Measurements from ENCODE around the gene AXIN2.

AXIN2 gene

GRCh38 chr17:65529761-65530522 lies 31.5 kb downstream of the AXIN2 start:
- H3K27me3 ChIP-seq (ENCODE audit: insufficient read depth, low read length, poor library complexity), result no peaks in the 10 kb centered on the region
- peak; percentile 30 for DNase-seq
- H3K27ac ChIP-seq (ENCODE audit: low read length), result no peak overlapping the region
- peaks cover 18% of the 10 kb centered on the region for H3K4me1 ChIP-seq (ENCODE audit: insufficient read depth, low read length)
- no peaks in the 10 kb centered on the region for H3K79me2 ChIP-seq (ENCODE audit: insufficient read depth, low read length)
- H3K4me2 ChIP-seq (ENCODE audit: insufficient read depth, low read length), result no peak overlapping the region
- no peaks in the 10 kb centered on the region for H3K9me3 ChIP-seq (ENCODE audit: insufficient read depth, low read length, severe bottlenecking)
- TF ChIP-seq CTCF (IDR thresholded peaks at IDR 0.05; ENCODE audit: borderline replicate concordance, extremely low read depth, low read length, poor library complexity, severe bottlenecking), result no peak
- TF ChIP-seq EZH2 (IDR thresholded peaks at IDR 0.05; ENCODE audit: borderline replicate concordance, low read depth, low read length, severe bottlenecking), result no peak
- H3K4me3 ChIP-seq (ENCODE audit: low read depth in 1 of 2, low read length in 2 of 2), result no peak overlapping the region
- H3K36me3 ChIP-seq (ENCODE audit: insufficient read depth, low read length), result peaks cover 8% of the 10 kb centered on the region; the same call in 1 of the 2 replicates
- H2AFZ ChIP-seq (ENCODE audit: low read depth, low read length), result no peak overlapping the region
- peaks cover 19% of the 10 kb centered on the region for H4K20me1 ChIP-seq (ENCODE audit: insufficient read depth, low read length)
- no peak overlapping the region for H3K9ac ChIP-seq (ENCODE audit: low read depth, low read length)
- ATAC-seq (ENCODE audit: insufficient read depth, low read depth), result no peak

GRCh38 chr17:65529040-65529633 lies 32.3 kb downstream of the AXIN2 start:
- H4K20me1 ChIP-seq (ENCODE audit: insufficient read depth, low read length), result peaks cover 19% of the 10 kb centered on the region
- TF ChIP-seq CTCF (IDR thresholded peaks at IDR 0.05; ENCODE audit: borderline replicate concordance, extremely low read depth, low read length, poor library complexity, severe bottlenecking) (no peak), EZH2 (IDR thresholded peaks at IDR 0.05; ENCODE audit: borderline replicate concordance, low read depth, low read length, severe bottlenecking) (no peak)
- H3K4me3 ChIP-seq (ENCODE audit: low read depth in 1 of 2, low read length in 2 of 2), result no peak overlapping the region
- no peak for ATAC-seq (ENCODE audit: insufficient read depth, low read depth)
- no peak overlapping the region for H3K4me2 ChIP-seq (ENCODE audit: insufficient read depth, low read length)
- no peaks in the 10 kb centered on the region for H3K9me3 ChIP-seq (ENCODE audit: insufficient read depth, low read length, severe bottlenecking)
- no peaks in the 10 kb centered on the region for H3K27me3 ChIP-seq (ENCODE audit: insufficient read depth, low read length, poor library complexity)
- peaks cover 8% of the 10 kb centered on the region; the same call in 1 of the 2 replicates for H3K36me3 ChIP-seq (ENCODE audit: insufficient read depth, low read length)
- H3K27ac ChIP-seq (ENCODE audit: low read length), result no peak overlapping the region
- H3K9ac ChIP-seq (ENCODE audit: low read depth, low read length), result no peak overlapping the region
- no peaks in the 10 kb centered on the region for H3K79me2 ChIP-seq (ENCODE audit: insufficient read depth, low read length)
- DNase-seq, result no peak
- H3K4me1 ChIP-seq (ENCODE audit: insufficient read depth, low read length), result peaks cover 26% of the 10 kb centered on the region
- H2AFZ ChIP-seq (ENCODE audit: low read depth, low read length), result no peak overlapping the region

- Histone ChIP-seq H3K4me1 (ENCODE audit: insufficient read depth, low read length) (peaks cover 37% of the 10 kb centered on the region), H3K4me3 (ENCODE audit: low read depth in 1 of 2, low read length in 2 of 2) (no peak overlapping the region), H3K4me2 (ENCODE audit: insufficient read depth, low read length) (no peak overlapping the region), H3K9ac (ENCODE audit: low read depth, low read length) (no peak overlapping the region), H3K36me3 (ENCODE audit: insufficient read depth, low read length) (peaks cover 4% of the 10 kb centered on the region; the same call in 1 of the 2 replicates), H4K20me1 (ENCODE audit: insufficient read depth, low read length) (peaks cover 21% of the 10 kb centered on the region), H2AFZ (ENCODE audit: low read depth, low read length) (no peak overlapping the region), H3K27me3 (ENCODE audit: insufficient read depth, low read length, poor library complexity) (no peaks in the 10 kb centered on the region), H3K79me2 (ENCODE audit: insufficient read depth, low read length) (no peaks in the 10 kb centered on the region), H3K9me3 (ENCODE audit: insufficient read depth, low read length, severe bottlenecking) (no peaks in the 10 kb centered on the region), H3K27ac (ENCODE audit: low read length) (no peak overlapping the region)
- ATAC-seq (ENCODE audit: insufficient read depth, low read depth) (no peak), DNase-seq (no peak)
- TF ChIP-seq EZH2 (IDR thresholded peaks at IDR 0.05; ENCODE audit: borderline replicate concordance, low read depth, low read length, severe bottlenecking), result no peak
These were observed 33.4 kb downstream of the AXIN2 start for GRCh38 chr17:65527857-65528591.
